Smooth muscle cell of the coronary artery (primary cell): ENCODE results near the gene STEAP4. TPM values are rescaled to one million over a fixed set of nuclear protein-coding genes. Genes with fewer than 3 reads are reported as not detected.

ENCODE experiments used
- total RNA-seq: library from RNA; depleted of rRNA; stranded (reverse); fragments of >200 nt; gene quantifications from 2 replicates; pipeline ENCODE4 v1.2.3, GENCODE V29; 2014; ENCODE audit warnings: low replicate concordance

STEAP4 gene
- total RNA-seq = 0.08 and 15.0 TPM in 2 replicates

DNA sequence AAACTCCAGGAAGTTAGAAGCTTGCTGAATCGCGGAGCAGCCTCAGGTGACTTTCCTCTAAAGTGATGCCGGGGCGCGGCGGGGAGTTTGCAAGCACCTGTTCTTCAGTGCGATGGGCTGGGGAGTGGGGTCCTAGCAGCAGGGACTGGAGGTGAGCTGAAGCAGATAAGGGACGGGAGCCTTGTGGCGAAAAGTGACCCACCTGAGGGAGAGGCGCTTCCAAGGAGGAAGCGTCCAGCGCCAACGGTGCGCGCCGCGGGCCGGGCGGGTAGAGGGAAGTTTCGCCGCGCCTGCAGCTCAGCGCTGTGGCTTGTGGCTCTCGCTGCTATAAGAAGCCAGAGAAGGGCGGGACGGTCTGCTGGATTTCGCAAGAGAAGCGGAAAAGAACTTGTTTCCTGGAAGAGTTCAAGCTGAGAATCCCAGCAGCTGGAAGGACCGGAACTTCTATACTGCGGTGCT is at the start of gene STEAP4:
Gene STEAP4, minus strand, starts transcription at position 305 of the 459 bp plus-strand sequence. CDS start 22,625 bp downstream, outside the sequence.

Other genes starting within 250 kb of the STEAP4 start
- gene SRI, start 86.9 kb downstream of the STEAP4 start, total RNA-seq = 97.3 and 99.0 TPM in 2 replicates